IMR-90 (cell line): ENCODE data around the gene RPS6KA4.

Source experiments
- CEBPB ChIP-seq: IDR thresholded peaks from 2 replicates; pipeline ENCODE4 v1.6.1; 2012; ENCODE audit warnings: low read depth, low read length, improper control_type of control experiment
- CHD1 ChIP-seq: IDR thresholded peaks from 2 replicates; pipeline ENCODE4 v1.6.1; 2012; ENCODE audit warnings: low read depth, low read length, improper control_type of control experiment
- FOS ChIP-seq: fragments of 150-350 bp; IDR thresholded peaks from 2 replicates; pipeline ENCODE4 v1.6.1; 2016; ENCODE audit warnings: low read depth, low read length
- MAFK ChIP-seq: IDR thresholded peaks from 2 replicates; pipeline ENCODE4 v1.6.1; 2012; ENCODE audit warnings: low read depth, low read length, improper control_type of control experiment
- MAZ ChIP-seq: IDR thresholded peaks from 2 replicates; pipeline ENCODE4 v1.6.1; 2012; ENCODE audit warnings: low read depth, mild to moderate bottlenecking, low read length, improper control_type of control experiment, moderate library complexity, borderline replicate concordance
- NFE2L2 ChIP-seq: fragments of 150-350 bp; IDR thresholded peaks from 2 replicates; pipeline ENCODE4 v1.6.1; 2016; ENCODE audit warnings: low read depth, mild to moderate bottlenecking, low read length
- POLR2A ChIP-seq: IDR thresholded peaks from 2 replicates; pipeline ENCODE4 v1.6.1; 2012; ENCODE audit warnings: mild to moderate bottlenecking, low read depth, low read length
- RAD21 ChIP-seq: IDR thresholded peaks from 2 replicates; pipeline ENCODE4 v1.6.1; 2012; ENCODE audit warnings: low read length, improper control_type of control experiment
- RCOR1 ChIP-seq: IDR thresholded peaks from 2 replicates; pipeline ENCODE4 v1.6.1; 2012; ENCODE audit warnings: mild to moderate bottlenecking, low read length, improper control_type of control experiment; ENCODE audit not compliant: insufficient replicate concordance
- TF ChIP-seq, protein P1 (sequence below): conservative IDR thresholded peaks from 2 replicates; pipeline ENCODE4 v1.5.1; 2012; ENCODE audit warnings: mild to moderate bottlenecking, low read depth, low read length, improper control_type of control experiment

DNA sequence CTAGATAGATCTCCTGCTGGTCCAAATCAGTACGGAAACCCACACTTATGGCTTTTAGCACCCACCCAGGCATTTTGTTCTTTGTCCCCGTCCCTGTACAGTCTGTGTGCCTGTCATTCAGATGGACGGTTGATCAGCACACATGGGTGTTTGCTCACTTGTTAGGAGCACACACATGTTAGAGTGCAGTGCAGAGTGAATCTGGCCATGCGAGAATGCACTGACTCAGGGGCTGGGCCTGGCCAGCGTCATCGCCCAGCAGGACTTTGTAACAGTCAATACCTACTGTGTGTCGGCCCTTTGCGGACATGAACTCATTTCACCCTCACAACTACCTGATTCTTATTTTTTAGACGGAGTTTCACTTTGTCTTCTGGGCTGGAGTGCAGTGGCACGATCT lies 3.4 kb downstream of the RPS6KA4 start:
- TF ChIP-seq CEBPB = no peak
- no peak for TF ChIP-seq POLR2A
- TF ChIP-seq, protein P1, sequence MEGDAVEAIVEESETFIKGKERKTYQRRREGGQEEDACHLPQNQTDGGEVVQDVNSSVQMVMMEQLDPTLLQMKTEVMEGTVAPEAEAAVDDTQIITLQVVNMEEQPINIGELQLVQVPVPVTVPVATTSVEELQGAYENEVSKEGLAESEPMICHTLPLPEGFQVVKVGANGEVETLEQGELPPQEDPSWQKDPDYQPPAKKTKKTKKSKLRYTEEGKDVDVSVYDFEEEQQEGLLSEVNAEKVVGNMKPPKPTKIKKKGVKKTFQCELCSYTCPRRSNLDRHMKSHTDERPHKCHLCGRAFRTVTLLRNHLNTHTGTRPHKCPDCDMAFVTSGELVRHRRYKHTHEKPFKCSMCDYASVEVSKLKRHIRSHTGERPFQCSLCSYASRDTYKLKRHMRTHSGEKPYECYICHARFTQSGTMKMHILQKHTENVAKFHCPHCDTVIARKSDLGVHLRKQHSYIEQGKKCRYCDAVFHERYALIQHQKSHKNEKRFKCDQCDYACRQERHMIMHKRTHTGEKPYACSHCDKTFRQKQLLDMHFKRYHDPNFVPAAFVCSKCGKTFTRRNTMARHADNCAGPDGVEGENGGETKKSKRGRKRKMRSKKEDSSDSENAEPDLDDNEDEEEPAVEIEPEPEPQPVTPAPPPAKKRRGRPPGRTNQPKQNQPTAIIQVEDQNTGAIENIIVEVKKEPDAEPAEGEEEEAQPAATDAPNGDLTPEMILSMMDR = no peak
- TF ChIP-seq RCOR1 = no peak
- TF ChIP-seq CHD1 = no peak
- no peak for TF ChIP-seq FOS
- no peak for TF ChIP-seq MAZ
- TF ChIP-seq NFE2L2 = no peak
- TF ChIP-seq RAD21 = no peak
- TF ChIP-seq MAFK = no peak
